Lung (tissue), 12 donors: ENCODE data around the gene HEATR9. TPM values are rescaled to one million over a fixed set of nuclear protein-coding genes. Genes with fewer than 3 reads are reported as not detected.

Experiments
- ATAC-seq: fragments of 200-7000 bp; cut with Tn5 transposase; one replicate; pipeline ENCODE4 v1.9.1; 2020; ENCODE audit warnings: moderate number of reproducible peaks; ENCODE audit not compliant: insufficient read depth, low FRiP score
- DNase-seq, 3 donors: peaks; one replicate each; pipeline ENCODE4 v3.0.0-alpha.2; 2013 to 2017
- H3K27ac ChIP-seq, 2 donors: one replicate each; pipeline ENCODE4 v1.5.1; 2013; ENCODE audit warnings: mild to moderate bottlenecking in 2 of 2, moderate library complexity in 2 of 2, control low read depth in 1 of 2, inconsistent platforms in 1 of 2, low read depth in 1 of 2, low read length in 1 of 2
- H3K27me3 ChIP-seq, 3 donors: one replicate each; pipeline ENCODE4 v1.5.1; 2013; ENCODE audit warnings: low read length in 2 of 3; ENCODE audit not compliant: control insufficient read depth in 3 of 3, insufficient read depth in 3 of 3
- H3K36me3 ChIP-seq, 4 donors: one replicate each; pipeline ENCODE4 v1.5.1; 2013; ENCODE audit warnings: low read length in 4 of 4, mild to moderate bottlenecking in 1 of 4, moderate library complexity in 1 of 4; ENCODE audit not compliant: control insufficient read depth in 4 of 4, insufficient read depth in 4 of 4
- H3K4me1 ChIP-seq, 5 donors: one replicate each; pipeline ENCODE4 v1.5.1; 2013; ENCODE audit warnings: low read length in 5 of 5, mild to moderate bottlenecking in 2 of 5, moderate library complexity in 1 of 5; ENCODE audit not compliant: control insufficient read depth in 5 of 5, insufficient read depth in 5 of 5
- H3K4me3 ChIP-seq: one replicate; pipeline ENCODE4 v1.5.1; 2013; ENCODE audit warnings: mild to moderate bottlenecking, control low read depth, moderate library complexity
- H3K9ac ChIP-seq, 2 donors: one replicate each; pipeline ENCODE4 v1.5.1; 2013; ENCODE audit warnings: low read length in 2 of 2, control low read depth in 1 of 2; ENCODE audit not compliant: insufficient read depth in 1 of 2
- H3K9me3 ChIP-seq, 4 donors: one replicate each; pipeline ENCODE4 v1.5.1; 2013; ENCODE audit warnings: low read length in 3 of 4, mild to moderate bottlenecking in 1 of 4, moderate library complexity in 1 of 4; ENCODE audit not compliant: control insufficient read depth in 4 of 4, insufficient read depth in 3 of 4
- WGBS, 2 donors: extraction: QIAGEN DNeasy Blood & Tissue Kit; methylation state at CpG; one replicate each; pipeline ENCODE4 v1.1.7; 2013; 5-methylcytosine and 5-hydroxymethylcytosine counted together
- polyA plus RNA-seq, 2 donors: library from polyadenylated mRNA; stranded (reverse); fragments of 200-250 nt; gene quantifications; one replicate each; pipeline ENCODE4 v1.2.1, GENCODE V29; 2013
- total RNA-seq, 2 donors: library from RNA; depleted of rRNA in 1 of 2; stranded (reverse); fragments of >200 nt in 1 of 2; gene quantifications; one replicate each; pipeline ENCODE4 v1.2.1, GENCODE V29; 2014 to 2021
- TF ChIP-seq, protein P1 (sequence below): IDR thresholded peaks from 2 replicates; pipeline ENCODE4 v1.5.1; 2012; ENCODE audit warnings: mild to moderate bottlenecking; ENCODE audit errors: control extremely low read depth, extremely low read depth
- donor health status: control.
- donor health status: control.
- donor health status: Bipolar disorder and iron deficiency.
- donor health status: healthy.
- donor health status: DM: yes; HTN: yes; CAD: no.

Gene HEATR9
- total and polyA plus RNA-seq, 4 donors = 0.05 to 0.17 TPM; not detected in 2

- H3K9ac ChIP-seq = no peak overlapping the region
- peaks cover 0 to 11% (median 4%) of the 10 kb centered on the region in 5 donors for H3K4me1 ChIP-seq
- H3K9me3 ChIP-seq = no peaks in the 10 kb centered on the region
- H3K36me3 ChIP-seq = no peaks in the 10 kb centered on the region
- TF ChIP-seq, protein P1, sequence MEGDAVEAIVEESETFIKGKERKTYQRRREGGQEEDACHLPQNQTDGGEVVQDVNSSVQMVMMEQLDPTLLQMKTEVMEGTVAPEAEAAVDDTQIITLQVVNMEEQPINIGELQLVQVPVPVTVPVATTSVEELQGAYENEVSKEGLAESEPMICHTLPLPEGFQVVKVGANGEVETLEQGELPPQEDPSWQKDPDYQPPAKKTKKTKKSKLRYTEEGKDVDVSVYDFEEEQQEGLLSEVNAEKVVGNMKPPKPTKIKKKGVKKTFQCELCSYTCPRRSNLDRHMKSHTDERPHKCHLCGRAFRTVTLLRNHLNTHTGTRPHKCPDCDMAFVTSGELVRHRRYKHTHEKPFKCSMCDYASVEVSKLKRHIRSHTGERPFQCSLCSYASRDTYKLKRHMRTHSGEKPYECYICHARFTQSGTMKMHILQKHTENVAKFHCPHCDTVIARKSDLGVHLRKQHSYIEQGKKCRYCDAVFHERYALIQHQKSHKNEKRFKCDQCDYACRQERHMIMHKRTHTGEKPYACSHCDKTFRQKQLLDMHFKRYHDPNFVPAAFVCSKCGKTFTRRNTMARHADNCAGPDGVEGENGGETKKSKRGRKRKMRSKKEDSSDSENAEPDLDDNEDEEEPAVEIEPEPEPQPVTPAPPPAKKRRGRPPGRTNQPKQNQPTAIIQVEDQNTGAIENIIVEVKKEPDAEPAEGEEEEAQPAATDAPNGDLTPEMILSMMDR = no peak
- DNase-seq (no peak), ATAC-seq (no peak)
- no peak overlapping the region for H3K4me3 ChIP-seq
- 42 to 54% methylated on average over 6 of the region's 6 CpGs for WGBS, 2 donors
- no peak overlapping the region for H3K27ac ChIP-seq
- H3K27me3 ChIP-seq = no peaks in the 10 kb centered on the region
Measured at GRCh38 chr17:35892091-35893035, 23.7 kb upstream of the HEATR9 start.

GRCh38 chr17:35891269-35891668, 22.6 kb upstream of the HEATR9 start:
- H3K9me3 ChIP-seq = no peaks in the 10 kb centered on the region
- peaks cover 0 to 11% (median 4%) of the 10 kb centered on the region in 5 donors for H3K4me1 ChIP-seq
- no peaks in the 10 kb centered on the region for H3K27me3 ChIP-seq
- no peak overlapping the region for H3K4me3 ChIP-seq
- DNase-seq = no peak
- ATAC-seq = no peak
- no peak overlapping the region for H3K27ac ChIP-seq
- no peak overlapping the region for H3K9ac ChIP-seq
- TF ChIP-seq, protein P1 = no peak
- H3K36me3 ChIP-seq = no peaks in the 10 kb centered on the region
- 81 to 83% methylated on average over 4 of the region's 4 CpGs for WGBS, 2 donors

DNA sequence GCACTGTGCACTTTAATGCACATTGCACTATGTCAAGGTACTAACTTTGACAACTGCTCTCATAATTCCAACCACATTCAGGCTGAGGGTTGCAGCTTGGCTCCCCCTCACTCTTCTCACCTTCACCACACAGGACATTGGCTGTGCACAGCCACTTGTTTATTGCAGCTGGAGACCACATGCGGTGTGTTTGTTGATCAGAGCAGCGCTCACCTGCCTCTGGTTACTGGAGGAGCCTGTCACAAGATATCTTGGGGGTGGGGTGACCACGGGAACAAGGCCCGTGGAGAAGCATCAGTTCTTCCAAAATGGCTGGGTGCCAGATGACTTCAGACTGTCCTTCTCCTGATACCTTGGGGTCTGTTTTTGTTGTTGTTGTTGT, 22.1 kb upstream of the HEATR9 start:
- Histone ChIP-seq H3K36me3 (no peaks in the 10 kb centered on the region), H3K27ac (no peak overlapping the region), H3K4me3 (no peak overlapping the region), H3K9ac (no peak overlapping the region), H3K27me3 (no peaks in the 10 kb centered on the region), H3K9me3 (no peaks in the 10 kb centered on the region), H3K4me1 (peaks cover 0 to 11% (median 4%) of the 10 kb centered on the region in 5 donors)
- TF ChIP-seq, protein P1 = no peak
- ATAC-seq = peak; percentile 19
- WGBS, 2 donors = 71 to 74% methylated on average over 4 of the region's 4 CpGs
- no peak for DNase-seq
